WI38 (cell line): ENCODE results near the gene HRK.

Experiments
- H3K4me3 ChIP-seq: 2 replicates; pipeline ENCODE4 v1.5.1; 2011; ENCODE audit warnings: low read depth, mild to moderate bottlenecking, control low read depth, low read length
- TF ChIP-seq, protein P1 (sequence below): IDR thresholded peaks from 2 replicates; pipeline ENCODE4 v1.5.1; 2012; ENCODE audit warnings: low read depth, mild to moderate bottlenecking, control low read depth, low read length

HRK gene

DNA sequence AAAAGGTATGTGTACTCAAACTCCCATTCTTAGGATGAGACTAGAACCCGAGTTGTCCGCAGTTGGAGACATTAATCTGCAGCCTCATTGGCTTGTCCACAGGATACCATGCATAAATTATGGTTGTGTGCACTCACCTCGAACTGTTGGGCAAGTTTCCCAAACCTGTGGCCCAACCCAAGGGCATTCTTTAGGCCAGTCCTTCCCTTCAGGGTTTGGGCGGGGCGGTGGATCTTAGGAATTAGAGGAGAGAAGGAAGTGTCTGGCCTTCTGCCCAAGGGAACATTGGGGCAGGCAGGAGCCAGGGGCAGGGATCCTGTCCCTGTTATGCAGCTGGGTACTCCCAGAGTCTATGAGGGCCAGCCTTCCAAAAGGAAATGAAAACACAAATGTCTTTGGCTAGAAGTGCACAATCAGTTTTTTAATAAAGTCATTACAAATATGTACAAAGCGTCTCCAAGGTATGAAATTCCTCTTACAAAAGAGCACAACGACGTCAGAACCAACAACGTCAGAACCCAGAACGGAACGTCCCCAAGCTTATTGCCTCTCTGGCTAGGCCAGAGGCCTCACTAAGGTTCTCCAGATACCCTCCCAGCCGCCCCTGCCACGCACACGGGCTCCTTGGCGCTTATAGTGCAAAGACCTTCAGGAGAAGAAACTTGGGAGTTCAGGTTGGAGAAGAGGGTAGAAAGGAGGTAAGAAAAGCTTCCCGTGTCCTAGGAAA is 25.3 kb downstream of the HRK start:
- no peak overlapping the region for H3K4me3 ChIP-seq
- TF ChIP-seq, protein P1, sequence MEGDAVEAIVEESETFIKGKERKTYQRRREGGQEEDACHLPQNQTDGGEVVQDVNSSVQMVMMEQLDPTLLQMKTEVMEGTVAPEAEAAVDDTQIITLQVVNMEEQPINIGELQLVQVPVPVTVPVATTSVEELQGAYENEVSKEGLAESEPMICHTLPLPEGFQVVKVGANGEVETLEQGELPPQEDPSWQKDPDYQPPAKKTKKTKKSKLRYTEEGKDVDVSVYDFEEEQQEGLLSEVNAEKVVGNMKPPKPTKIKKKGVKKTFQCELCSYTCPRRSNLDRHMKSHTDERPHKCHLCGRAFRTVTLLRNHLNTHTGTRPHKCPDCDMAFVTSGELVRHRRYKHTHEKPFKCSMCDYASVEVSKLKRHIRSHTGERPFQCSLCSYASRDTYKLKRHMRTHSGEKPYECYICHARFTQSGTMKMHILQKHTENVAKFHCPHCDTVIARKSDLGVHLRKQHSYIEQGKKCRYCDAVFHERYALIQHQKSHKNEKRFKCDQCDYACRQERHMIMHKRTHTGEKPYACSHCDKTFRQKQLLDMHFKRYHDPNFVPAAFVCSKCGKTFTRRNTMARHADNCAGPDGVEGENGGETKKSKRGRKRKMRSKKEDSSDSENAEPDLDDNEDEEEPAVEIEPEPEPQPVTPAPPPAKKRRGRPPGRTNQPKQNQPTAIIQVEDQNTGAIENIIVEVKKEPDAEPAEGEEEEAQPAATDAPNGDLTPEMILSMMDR: no peak

DNA sequence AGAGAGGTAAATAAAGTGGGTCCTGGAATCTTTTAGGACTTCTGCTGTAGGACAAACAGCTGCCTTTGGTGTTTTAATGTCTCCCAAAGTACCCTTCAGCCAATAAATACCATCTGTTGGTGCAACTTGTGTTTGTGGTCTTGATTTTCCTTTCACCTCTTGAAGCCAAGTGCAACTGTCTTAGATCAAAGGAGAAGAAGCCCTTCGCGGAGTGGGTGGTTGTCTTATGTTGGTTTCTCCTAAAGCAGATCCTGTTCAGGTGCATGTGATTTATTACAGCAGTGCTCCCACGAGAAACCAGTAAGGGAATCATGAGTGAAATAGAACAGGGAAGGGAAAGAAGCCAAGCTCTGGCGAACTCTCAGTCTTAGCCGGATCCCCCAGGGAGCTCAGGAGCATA is 27.7 kb downstream of the HRK start:
- H3K4me3 ChIP-seq: no peak overlapping the region
- TF ChIP-seq, protein P1: no peak

DNA sequence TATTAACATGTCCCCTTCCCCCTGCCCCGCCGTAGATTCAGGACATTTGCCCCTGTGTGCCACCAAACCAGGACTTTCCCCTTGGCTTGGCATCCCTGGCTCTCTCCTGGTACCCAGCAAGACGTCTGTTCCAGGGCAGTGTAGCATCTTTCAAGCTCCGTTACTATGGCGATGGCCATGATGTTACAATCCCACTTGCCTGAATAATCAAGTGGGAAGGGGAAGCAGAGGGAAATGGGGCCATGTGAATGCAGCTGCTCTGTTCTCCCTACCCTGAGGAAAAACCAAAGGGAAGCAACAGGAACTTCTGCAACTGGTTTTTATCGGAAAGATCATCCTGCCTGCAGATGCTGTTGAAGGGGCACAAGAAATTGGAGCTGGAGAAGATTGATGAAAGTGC is 28.9 kb downstream of the HRK start:
- no peak overlapping the region for H3K4me3 ChIP-seq
- TF ChIP-seq, protein P1: no peak

DNA sequence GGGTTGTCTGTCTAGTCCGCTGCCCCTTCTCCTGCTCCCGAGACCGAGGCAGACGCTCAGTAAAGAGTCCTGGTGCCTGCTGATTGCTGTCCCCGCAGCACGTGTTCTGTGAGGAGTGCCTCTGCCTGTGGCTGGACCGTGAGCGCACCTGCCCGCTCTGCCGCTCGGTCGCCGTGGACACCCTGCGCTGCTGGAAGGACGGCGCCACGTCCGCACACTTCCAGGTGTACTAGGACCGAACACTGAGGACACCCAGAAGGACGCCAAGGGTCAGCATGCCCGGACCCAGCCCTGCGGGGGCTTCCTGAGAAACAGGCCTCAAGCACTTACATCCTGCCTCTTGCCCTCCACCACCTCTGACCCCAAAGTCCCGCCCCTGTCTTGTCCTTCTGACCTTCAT is 32.0 kb downstream of the HRK start:
- TF ChIP-seq, protein P1: no peak
- no peak overlapping the region for H3K4me3 ChIP-seq

GRCh38 chr12:116843085-116843484 is 38.2 kb downstream of the HRK start:
- no peak overlapping the region for H3K4me3 ChIP-seq
- TF ChIP-seq, protein P1: no peak

DNA sequence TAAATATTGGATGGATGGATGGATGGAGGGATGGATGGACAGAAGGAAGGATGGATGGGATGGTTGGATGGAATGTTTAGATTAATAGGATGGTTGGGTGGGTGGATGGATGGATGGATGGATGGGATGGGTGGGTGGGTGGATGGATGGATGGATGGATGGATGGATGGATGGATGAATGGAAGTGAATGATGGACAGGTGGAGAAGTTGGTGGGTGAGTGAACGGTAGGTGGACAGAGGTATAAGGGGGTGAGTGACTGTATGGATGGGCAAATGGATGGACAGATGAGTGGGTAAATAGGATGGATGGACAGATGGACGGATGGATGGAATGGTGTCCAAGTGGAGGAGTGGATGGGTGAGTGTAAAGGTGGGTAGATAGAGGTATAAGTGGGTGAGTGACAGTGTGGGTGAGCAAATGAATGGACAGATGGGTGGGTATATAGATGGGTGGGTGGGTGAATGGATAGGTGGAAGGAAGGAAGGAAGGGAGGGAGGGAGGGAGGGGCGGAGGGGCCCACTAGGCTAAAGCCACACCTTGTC is 41.9 kb downstream of the HRK start:
- TF ChIP-seq, protein P1: no peak
- H3K4me3 ChIP-seq: no peak overlapping the region

- TF ChIP-seq, protein P1: no peak
- H3K4me3 ChIP-seq: no peak overlapping the region
Measured at GRCh38 chr12:116838365-116838764, 42.9 kb downstream of the HRK start.
